DMS114 treated with DMSO at 0.1 percent for 48 hours (cell line): ENCODE data around the gene FABP1.

ENCODE experiments used
- DNase-seq: peaks from one replicate; lab custom pipeline; 2025; ENCODE audit not compliant: unreplicated experiment; lab: John Stamatoyannopoulos, UW

FABP1 gene

GRCh38 chr2:88115825-88116518, 11.9 kb downstream of the FABP1 start:
- no peak for DNase-seq

GRCh38 chr2:88114889-88115288, 13.0 kb downstream of the FABP1 start:
- DNase-seq, result no peak

- no peak for DNase-seq
Observed at GRCh38 chr2:88113069-88113468, 14.8 kb downstream of the FABP1 start.

GRCh38 chr2:88110830-88111229, 17.0 kb downstream of the FABP1 start:
- no peak for DNase-seq

- no peak for DNase-seq
Observed at GRCh38 chr2:88108796-88109195, 19.1 kb downstream of the FABP1 start.

GRCh38 chr2:88100489-88100858, 27.4 kb downstream of the FABP1 start:
- DNase-seq, result no peak

- DNase-seq, result no peak
Observed at GRCh38 chr2:88099798-88100488, 27.9 kb downstream of the FABP1 start.

GRCh38 chr2:88098558-88098900, 29.3 kb downstream of the FABP1 start:
- no peak for DNase-seq

- no peak for DNase-seq
Observed at GRCh38 chr2:88097891-88098557, 29.8 kb downstream of the FABP1 start.

GRCh38 chr2:88097192-88097591, 30.7 kb downstream of the FABP1 start:
- no peak for DNase-seq

- DNase-seq, result no peak
Observed at GRCh38 chr2:88096708-88097107, 31.2 kb downstream of the FABP1 start.

GRCh38 chr2:88095022-88095421, 32.8 kb downstream of the FABP1 start:
- no peak for DNase-seq

GRCh38 chr2:88092773-88093172, 35.1 kb downstream of the FABP1 start:
- DNase-seq, result no peak

GRCh38 chr2:88091943-88092342, 35.9 kb downstream of the FABP1 start:
- DNase-seq, result no peak

GRCh38 chr2:88090446-88091283, 37.2 kb downstream of the FABP1 start:
- DNase-seq, result no peak

- DNase-seq, result no peak
Observed at GRCh38 chr2:88088999-88089398, 38.9 kb downstream of the FABP1 start.

GRCh38 chr2:88087763-88088162, 40.1 kb downstream of the FABP1 start:
- DNase-seq, result no peak

- DNase-seq, result no peak
Observed at GRCh38 chr2:88087073-88087472, 40.8 kb downstream of the FABP1 start.

GRCh38 chr2:88086401-88086800, 41.5 kb downstream of the FABP1 start:
- no peak for DNase-seq

- DNase-seq, result no peak
Observed at GRCh38 chr2:88085602-88086001, 42.3 kb downstream of the FABP1 start.

GRCh38 chr2:88085099-88085498, 42.8 kb downstream of the FABP1 start:
- no peak for DNase-seq

- DNase-seq, result no peak
Observed at GRCh38 chr2:88082781-88083180, 45.1 kb downstream of the FABP1 start.
